GM21360 (cell line): ENCODE measurements around the gene ARID1A.
A peak's percentile ranks its signal among the peaks of the same experiment; 100 is the strongest.

ENCODE experiments used
- ATAC-seq: cut with Tn5 transposase; IDR thresholded peaks from one replicate; pipeline ENCODE4 v1.9.1; 2021; ENCODE audit warnings: mild to moderate bottlenecking, moderate library complexity; ENCODE audit not compliant: unreplicated experiment

The ARID1A gene

DNA sequence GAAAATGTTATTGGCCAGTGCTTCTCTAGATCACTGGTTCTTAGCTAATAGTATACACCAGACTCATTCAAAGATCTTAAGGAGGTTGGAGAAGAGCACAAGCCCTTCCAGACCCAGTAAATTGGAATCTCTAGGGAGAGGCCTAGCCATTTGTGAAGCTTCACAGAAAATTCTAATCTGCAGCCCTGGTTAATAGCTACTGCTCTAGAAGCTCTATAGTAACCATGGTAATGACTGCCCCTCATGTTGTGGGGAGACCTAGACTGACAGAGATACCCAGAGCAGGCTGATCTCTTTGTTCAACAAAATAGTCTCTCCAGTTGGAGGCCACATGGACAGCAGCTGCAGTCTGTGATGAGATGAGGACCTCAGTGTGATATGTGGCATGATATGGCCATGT, 31.7 kb downstream of the ARID1A start:
- no peak for ATAC-seq

DNA sequence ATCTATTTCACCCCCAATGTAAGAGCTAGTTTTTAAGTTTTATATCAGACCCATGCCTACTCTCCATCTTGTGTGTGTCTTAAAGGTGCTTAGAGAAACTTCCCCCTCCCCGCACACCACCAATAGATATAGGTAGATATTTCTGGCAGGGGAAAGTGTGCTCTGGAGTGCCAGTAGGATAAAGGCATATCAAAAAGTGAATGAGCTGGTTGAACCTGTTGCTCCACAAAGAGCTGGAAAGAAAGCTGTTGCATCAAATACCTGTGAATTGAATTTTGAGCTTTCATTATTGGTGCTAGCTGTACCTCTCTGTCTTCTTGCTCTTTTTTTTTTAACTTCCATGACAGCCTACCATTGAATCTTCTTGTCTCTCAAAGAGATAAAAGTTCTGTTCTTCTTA, 32.8 kb downstream of the ARID1A start:
- ATAC-seq: no peak

DNA sequence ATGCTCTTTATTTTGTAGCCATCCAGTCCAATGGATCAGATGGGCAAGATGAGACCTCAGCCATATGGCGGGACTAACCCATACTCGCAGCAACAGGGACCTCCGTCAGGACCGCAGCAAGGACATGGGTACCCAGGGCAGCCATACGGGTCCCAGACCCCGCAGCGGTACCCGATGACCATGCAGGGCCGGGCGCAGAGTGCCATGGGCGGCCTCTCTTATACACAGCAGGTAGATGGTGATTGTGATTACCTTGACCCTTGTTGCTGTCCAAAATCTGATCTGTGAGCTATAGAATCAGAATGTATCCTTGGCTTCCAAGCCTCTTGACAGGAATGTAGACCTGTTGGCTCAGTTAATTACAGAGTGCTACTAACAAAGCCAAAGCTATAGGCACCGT, 33.8 kb downstream of the ARID1A start:
- no peak for ATAC-seq

DNA sequence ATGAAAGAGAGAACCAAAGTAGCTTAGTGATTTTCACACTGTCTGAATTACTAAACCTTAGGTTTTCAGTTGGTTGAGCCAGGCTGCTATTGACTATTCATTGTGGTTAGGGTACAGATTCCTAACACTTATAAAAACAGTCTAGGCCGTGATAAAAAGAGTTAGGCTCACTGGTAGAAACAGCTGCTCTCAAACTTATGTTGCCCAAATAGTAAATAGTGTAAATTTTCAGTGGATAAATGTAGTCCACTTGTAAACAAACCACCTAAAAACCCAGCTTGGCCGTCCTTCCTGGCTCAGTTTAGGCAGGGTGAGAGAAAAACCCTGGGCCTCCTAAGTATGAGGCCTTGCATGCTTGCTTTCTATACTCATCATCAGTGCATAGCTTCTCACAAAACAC, 34.9 kb downstream of the ARID1A start:
- no peak for ATAC-seq

DNA sequence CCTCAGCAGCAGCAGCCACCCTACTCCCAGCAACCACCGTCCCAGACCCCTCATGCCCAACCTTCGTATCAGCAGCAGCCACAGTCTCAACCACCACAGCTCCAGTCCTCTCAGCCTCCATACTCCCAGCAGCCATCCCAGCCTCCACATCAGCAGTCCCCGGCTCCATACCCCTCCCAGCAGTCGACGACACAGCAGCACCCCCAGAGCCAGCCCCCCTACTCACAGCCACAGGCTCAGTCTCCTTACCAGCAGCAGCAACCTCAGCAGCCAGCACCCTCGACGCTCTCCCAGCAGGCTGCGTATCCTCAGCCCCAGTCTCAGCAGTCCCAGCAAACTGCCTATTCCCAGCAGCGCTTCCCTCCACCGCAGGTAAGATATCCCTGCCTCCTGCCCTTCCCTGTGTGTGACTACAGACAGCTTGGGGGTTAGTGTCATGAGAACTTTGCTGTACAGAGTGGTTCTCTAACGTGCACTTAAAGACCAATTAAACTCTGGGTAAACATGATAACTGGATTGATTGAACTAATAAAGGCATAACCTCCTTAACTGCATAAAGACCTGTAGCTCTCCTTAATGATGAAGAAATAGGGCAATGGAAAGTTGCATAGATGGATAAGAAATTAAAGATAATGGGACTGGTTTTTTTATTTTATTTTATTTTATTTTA, 35.6 kb downstream of the ARID1A start:
- no peak for ATAC-seq

DNA sequence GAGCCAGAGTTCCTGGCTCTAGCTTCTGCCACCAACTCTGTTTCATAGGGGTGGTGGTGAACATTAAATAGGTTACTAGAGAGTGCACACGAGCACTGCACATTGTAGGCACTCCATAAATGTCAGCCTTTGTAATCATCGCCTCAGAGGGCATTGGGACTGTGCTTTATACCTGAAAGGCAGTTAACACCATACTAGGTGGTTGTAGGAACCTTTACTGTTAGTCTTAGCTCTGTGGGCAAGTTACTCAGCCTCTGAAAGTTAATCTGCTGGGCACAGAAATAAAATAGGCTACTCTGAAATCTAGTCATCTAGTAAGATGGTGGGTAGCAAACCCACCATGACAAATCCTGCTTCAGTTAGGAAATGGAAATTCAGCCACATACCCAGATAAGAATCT, 37.6 kb downstream of the ARID1A start:
- ATAC-seq: no peak

DNA sequence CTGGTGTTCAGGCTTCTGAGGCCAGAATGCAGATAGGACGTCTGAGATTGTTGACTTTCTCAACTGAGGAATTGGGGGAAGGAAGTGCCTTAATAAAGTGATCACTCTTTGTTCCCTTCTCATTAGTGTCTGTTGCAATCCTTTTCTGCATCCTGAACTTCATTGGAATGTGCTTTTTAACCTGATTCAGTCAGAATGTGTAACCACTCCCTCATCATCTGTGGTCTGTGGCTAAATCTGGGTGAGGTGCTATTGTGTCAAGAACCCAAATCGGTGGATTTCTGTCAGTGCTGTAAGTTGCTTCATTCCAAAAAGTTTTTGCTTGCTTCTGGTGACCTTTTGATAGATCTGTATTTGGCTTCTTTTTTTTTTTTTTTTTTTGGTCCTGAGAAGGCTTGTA, 38.2 kb downstream of the ARID1A start:
- no peak for ATAC-seq

DNA sequence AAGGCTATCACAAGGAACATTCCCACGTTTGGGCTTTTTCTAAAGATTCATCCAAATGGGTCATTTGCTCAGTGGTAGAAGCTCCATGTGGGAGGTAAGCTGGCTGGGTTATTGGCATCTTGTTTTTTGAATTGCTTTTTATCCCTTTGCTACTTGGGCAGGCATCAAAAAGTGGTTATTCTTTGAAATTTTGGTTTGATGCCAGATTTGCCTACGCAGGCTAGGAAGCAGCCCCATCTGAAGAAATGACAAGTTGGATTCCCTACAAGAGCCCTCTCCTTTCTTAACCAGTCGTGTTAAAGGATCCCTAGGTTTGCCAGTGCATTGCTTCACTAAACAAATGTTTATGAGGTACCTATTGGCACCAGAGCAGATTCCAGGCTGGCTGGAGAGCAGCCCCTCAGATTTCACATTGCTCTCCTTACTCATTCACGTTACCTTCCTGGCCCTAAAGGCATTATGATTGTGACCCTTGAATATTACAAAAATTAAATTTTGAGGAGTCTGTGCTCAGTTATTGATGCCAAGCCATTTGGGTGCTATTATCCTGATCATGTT, 38.8 kb downstream of the ARID1A start:
- ATAC-seq: no peak

DNA sequence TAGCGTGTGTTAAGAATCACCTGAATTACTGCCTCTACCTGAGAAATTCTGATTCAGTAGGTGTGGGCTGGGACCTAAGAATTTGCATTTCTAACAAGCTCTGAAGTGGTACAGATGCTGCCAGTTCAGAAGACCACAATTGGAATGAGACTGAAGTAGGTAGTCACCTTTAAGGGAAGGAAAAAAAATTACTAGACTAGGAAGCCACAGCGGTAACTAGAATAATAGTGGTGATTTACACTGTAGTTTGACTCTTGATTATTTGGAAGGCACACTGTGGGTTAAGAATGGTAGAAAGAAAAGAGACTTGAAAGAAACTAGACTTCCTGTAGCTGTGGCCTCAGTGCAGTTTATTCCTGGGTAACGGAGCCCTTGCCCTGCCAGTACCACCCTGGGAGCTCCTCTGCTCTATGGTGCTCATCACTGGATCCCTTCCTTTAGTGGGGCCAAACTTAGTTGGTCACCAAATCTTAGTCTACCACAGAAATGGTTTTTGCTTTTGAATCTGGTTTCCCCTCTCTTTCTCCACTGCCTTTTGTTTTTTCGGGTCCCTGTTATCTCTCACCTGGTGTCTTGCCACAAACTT, 43.6 kb downstream of the ARID1A start:
- no peak for ATAC-seq

DNA sequence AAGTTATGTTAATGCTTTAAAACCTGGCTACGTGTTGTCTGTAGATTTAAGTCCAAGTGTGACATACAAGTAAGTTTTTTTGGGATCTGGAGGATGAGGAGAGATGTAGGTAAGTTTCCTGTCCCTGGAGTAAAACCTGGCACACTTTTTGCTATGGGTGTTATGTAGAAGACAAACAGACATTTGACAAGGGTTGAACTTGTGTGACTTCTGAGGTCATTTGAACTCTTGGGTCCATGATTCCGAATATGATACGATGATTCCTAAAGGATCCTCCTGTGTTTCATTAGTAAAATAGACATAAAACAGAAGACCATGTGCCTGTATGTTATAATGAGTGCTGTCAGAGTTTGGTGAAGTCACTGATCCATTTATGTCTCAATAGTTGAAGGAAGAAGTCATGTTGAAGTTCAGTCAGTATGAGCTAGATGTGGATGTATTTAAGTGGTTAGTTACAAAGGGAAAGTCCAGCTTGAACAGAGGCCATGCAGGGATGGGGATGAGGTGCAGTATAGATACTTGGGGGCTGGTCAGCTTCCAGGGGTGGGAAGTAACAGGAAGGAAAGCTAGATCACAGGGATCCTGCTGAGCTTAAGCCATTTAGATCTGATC, 44.3 kb downstream of the ARID1A start:
- ATAC-seq: no peak

DNA sequence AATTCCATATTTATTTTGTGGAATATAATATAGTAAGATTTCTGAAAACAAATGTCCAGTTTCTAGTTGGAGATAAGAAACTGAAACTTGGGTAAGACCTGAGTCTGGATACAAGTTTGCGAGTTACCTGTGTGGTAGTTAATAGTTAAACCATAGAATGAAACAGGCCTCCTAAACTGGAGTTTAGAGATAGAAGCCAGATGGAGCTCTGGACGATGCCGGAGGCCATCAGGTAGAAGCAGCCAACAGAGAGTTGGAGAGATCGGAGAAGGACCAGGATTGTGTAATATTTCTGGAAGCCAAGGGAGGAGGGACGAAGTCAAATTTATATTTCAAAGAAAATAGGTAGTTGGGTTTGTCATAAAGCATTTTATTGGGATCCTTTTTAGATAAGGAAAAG, 45.1 kb downstream of the ARID1A start:
- no peak for ATAC-seq

DNA sequence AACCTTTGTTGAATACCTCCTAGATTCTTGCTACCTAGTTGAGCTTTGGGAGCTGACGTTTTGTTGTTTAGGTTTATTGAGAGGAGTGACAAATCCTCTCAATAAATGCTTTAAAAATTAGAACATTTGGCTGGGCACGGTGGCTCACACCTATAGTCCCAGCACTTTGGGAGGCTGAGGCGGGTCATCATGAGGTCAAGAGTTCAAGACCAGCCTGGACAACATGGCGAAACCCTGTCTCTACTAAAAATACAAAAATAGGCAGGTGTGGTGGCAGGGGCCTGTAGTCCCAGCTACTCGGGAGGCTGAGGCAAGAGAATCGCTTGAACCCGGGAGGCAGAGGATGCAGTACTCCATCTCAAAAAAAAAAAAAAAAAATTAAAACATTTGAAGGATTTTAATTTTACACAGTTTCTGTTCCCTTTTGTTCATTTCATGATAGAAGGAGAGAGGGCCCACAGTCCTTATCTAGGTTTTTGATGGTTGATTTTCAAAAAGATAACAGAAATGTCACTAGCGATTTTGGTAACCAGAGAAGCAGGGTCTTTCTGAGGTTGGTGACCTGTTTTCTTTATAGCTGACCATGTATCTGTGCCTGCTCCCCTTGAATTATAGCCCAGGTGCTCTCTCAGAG, 47.7 kb downstream of the ARID1A start:
- no peak for ATAC-seq

DNA sequence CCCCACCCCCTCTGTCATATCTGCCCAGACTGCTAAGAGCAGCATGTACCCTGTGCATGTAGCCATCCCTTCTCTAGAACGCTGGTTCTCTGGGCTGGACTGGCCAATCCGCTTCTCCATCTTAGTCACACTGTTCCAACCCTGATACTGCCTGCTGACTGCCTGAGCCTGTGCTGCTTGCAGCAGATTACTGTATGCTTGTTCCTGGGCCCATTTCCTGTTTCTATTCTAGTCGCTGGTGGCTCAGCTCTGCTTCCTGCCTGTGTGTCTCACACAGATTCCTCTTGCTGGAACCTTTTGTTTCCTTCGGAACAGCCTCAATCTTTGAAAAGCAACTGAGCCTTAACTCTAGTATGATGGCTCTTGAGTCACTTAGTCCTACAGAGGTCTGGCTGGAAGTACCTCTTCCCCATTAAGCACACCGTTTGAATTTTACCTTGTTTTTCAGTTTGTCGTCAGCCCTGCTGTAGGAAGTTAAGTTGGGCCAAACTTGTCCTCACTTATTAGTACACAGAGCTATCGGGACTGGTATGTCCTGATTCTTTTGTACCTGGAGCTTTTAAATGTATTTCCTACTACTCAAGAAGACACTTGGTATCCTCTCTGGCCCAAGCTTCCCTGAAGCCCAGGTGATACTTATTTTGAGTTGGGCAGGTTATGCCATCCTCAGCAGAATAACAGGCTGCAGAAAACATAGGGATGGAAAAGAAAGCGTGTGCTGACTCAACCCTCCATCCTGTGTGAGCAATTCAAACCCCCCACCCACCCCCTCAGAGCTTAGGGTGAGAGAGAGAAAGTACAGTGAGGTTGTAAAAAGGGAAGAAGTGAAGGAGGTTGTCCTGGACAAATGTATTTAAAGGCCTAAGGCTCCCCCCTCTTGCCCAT, 48.5 kb downstream of the ARID1A start:
- peak; percentile 91 for ATAC-seq

DNA sequence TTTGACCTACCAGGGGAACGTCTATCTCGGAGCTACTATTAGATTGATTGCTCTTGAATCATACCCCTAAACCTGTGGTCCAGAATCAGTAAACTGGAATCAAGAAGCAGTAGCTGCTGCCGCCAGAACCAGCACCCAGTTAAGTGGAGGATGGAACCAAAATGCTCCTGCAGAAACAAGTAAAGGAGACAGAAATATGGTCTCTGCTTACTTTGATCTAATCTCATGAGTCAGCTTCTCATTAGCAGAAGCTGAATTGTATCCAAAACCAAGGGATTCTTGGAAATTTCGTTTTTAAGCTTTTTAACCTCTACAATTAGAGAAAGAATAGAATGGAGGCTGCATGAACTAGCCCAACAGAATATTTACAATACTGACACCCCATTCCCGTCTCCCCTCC, 49.4 kb downstream of the ARID1A start:
- no peak for ATAC-seq

DNA sequence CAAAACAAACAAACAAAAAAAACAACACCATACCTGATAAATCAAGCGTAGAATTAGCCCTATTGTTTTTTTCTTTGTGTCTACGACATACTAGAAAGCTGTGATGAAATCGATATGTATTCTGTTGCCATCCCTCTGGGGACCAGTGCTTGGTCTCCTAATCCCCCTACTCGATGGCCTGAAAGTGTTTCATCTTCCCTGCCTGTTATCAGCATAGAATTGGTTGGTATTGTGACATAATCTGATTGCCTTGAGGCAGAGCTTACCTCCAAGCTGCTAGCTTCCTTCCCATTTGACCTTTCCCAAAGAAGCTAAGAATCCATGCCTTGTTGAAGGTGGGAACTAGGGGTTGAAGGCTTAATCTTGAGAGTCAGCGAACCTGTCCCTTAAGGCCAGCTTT, 51.2 kb downstream of the ARID1A start:
- no peak for ATAC-seq

DNA sequence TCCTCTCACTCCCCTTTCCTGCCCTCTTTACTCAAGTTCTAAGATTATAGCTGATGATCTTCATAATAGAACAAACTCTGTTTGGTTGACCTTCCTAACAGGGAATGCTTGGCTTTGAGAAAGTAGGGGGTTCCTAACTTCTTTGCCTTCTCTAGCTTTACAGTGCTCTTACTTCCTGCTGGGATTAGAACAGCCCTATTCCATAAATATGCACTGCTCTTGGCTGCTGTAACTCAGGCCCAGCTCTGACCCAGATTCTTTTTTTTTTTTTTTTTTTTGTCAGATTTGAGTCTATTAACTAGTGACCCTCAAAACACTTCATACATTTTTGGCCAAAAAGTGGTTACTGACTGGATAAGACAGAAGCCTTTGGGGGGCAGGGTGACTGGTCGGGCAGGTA, 52.5 kb downstream of the ARID1A start:
- ATAC-seq: no peak

DNA sequence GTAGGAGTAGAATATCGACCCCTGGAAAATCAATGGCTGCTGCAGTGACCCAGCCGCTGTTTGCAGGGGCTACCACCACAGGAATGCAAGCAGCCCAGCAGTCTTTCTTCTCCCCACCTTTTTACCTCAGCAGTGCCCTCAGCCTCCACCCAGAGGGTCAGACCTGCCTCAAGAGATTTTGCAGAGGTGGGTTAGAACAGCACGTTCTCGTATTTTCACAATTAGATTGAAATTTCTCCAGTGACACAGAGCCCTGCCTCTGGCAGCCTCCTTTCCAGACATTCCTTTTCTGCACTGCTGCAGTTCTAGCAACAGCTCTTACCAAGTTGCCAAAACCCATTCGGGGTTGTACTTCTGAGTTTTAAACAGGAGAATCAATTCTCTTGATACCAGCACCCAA, 53.6 kb downstream of the ARID1A start:
- ATAC-seq: no peak

DNA sequence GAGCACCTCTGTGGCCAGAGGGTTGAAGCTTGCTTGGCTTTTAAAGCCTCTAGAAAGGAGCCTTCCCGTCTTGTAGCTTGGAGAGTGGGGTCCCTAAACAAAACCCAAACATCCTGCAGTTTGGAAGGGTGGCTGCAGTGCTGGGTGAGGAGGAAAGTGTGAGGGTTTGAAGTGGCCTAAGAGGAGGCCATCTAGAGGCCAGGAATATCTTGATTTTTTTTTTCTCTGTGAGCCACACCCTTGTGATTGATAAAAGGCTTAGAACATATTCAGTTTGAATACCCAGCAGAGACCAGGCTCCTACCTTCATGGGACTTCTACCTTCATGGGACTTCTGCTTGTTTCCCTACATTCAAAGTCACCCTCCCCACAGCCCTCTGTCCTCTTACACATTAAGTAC, 54.6 kb downstream of the ARID1A start:
- no peak for ATAC-seq

DNA sequence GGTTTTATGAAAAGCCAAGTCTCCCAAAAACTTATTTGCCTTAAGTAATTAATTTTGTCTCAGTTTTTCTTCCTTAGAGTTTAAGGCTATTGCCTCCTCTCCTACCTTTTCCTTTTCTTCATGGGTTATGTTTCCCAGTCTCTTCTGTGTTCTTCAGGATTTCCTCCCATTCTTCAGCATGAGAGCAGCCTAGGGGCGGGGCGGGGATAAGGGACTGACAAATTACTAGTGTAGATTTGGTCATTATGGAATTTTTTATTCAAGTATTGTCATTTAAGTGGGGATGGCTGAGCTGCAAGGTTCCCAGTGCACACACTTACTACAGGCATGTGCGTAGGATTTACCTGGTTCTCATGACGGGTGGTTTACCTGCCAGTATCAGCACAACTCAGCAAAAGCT, 56.7 kb downstream of the ARID1A start:
- ATAC-seq: no peak

DNA sequence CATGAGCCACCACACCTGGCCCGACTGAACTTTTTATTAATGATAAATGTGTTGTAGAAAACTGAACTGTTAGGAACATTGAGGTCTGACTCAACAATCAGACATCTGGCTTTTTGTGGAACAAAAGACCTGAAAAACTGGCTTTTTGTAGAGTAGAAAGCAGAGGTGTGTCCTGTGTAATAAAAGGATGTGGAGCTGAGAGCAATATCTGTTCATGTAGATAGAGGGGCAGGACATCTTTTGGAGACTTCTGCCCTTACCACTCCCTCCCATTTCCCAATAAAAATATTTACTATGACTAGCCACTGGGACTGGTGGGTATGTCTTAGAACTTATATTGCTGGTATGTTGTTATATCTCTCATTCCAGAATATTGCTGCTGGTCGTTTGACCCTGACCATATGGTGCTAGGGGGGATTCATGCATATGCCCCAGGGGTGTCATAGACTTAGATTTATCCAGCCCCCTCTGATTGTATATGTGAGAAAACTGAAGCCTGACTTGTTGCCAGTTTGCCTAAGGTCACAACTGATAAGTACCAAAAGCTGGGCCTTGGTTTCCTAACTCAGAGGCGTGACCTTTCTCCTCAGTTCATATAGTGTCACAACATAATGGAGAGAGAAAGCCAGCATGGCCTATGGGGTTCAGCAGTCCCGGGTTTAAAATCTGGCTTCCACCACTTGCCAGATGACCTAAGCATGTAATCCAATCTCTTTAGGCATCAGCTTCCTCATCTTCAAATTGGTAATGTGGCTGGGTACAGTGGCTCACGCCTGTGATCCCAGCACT, 58.5 kb downstream of the ARID1A start:
- ATAC-seq: no peak
